ENCODE results near the gene DISC1.

- no peak for TF ChIP-seq CTCF (IDR thresholded peaks at IDR 0.05)
- TF ChIP-seq TCF7L2 (IDR thresholded peaks at IDR 0.05; ENCODE audit: low read depth, low read length): no peak
- TF ChIP-seq REST (IDR thresholded peaks at IDR 0.05; ENCODE audit: insufficient read depth in 1 of 2, low read depth in 2 of 2, low read length in 1 of 2): no peak
- TF ChIP-seq POLR2AphosphoS5 (IDR thresholded peaks at IDR 0.05; ENCODE audit: low read depth, low read length): no peak
Measured at GRCh38 chr1:231793893-231794292, 167.3 kb downstream of the DISC1 start.
